Ishikawa (cell line): ENCODE data around the gene LRRC14B.

Experiments used
- CEBPB ChIP-seq: IDR thresholded peaks from 2 replicates; pipeline ENCODE4 v1.6.1; 2012
- CREB1 ChIP-seq: IDR thresholded peaks from 2 replicates; pipeline ENCODE4 v1.6.1; 2012; ENCODE audit warnings: low read depth
- EGR1 ChIP-seq: IDR thresholded peaks from 2 replicates; pipeline ENCODE4 v1.6.1; 2012
- EP300 ChIP-seq: IDR thresholded peaks from 2 replicates; pipeline ENCODE4 v1.6.1; 2012; ENCODE audit warnings: borderline replicate concordance
- FOXM1 ChIP-seq: IDR thresholded peaks from 2 replicates; pipeline ENCODE4 v1.6.1; 2012; ENCODE audit warnings: low read depth, borderline replicate concordance
- MAX ChIP-seq: IDR thresholded peaks from 2 replicates; pipeline ENCODE4 v1.6.1; 2012
- NFIC ChIP-seq: IDR thresholded peaks from 2 replicates; pipeline ENCODE4 v1.6.1; 2012
- RAD21 ChIP-seq: IDR thresholded peaks from 2 replicates; pipeline ENCODE4 v1.6.1; 2012; ENCODE audit warnings: low read depth
- TAF1 ChIP-seq: IDR thresholded peaks from 2 replicates; pipeline ENCODE4 v1.6.1; 2012; ENCODE audit warnings: low read depth, mild to moderate bottlenecking
- TCF12 ChIP-seq: IDR thresholded peaks from 2 replicates; pipeline ENCODE4 v1.6.1; 2012; ENCODE audit warnings: low read depth
- TEAD4 ChIP-seq: IDR thresholded peaks from 2 replicates; pipeline ENCODE4 v1.6.1; 2012
- USF1 ChIP-seq: IDR thresholded peaks from 2 replicates; pipeline ENCODE4 v1.6.1; 2012
- YY1 ChIP-seq: IDR thresholded peaks from 2 replicates; pipeline ENCODE4 v1.6.1; 2012; ENCODE audit warnings: low read depth
- ZBTB7A ChIP-seq: IDR thresholded peaks from 2 replicates; pipeline ENCODE4 v1.6.1; 2012; ENCODE audit warnings: low read depth
- TF ChIP-seq, protein P1 (sequence below): IDR thresholded peaks from 2 replicates; pipeline ENCODE4 v1.6.1; 2012; ENCODE audit warnings: low read depth, mild to moderate bottlenecking

LRRC14B gene

GRCh38 chr5:219991-220390 is 28.7 kb downstream of the LRRC14B start:
- TF ChIP-seq FOXM1, result no peak
- no peak for TF ChIP-seq TEAD4
- TF ChIP-seq ZBTB7A, result no peak
- no peak for TF ChIP-seq CEBPB
- TF ChIP-seq YY1, result no peak
- TF ChIP-seq, protein P1, sequence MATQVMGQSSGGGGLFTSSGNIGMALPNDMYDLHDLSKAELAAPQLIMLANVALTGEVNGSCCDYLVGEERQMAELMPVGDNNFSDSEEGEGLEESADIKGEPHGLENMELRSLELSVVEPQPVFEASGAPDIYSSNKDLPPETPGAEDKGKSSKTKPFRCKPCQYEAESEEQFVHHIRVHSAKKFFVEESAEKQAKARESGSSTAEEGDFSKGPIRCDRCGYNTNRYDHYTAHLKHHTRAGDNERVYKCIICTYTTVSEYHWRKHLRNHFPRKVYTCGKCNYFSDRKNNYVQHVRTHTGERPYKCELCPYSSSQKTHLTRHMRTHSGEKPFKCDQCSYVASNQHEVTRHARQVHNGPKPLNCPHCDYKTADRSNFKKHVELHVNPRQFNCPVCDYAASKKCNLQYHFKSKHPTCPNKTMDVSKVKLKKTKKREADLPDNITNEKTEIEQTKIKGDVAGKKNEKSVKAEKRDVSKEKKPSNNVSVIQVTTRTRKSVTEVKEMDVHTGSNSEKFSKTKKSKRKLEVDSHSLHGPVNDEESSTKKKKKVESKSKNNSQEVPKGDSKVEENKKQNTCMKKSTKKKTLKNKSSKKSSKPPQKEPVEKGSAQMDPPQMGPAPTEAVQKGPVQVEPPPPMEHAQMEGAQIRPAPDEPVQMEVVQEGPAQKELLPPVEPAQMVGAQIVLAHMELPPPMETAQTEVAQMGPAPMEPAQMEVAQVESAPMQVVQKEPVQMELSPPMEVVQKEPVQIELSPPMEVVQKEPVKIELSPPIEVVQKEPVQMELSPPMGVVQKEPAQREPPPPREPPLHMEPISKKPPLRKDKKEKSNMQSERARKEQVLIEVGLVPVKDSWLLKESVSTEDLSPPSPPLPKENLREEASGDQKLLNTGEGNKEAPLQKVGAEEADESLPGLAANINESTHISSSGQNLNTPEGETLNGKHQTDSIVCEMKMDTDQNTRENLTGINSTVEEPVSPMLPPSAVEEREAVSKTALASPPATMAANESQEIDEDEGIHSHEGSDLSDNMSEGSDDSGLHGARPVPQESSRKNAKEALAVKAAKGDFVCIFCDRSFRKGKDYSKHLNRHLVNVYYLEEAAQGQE, result no peak
- no peak for TF ChIP-seq NFIC
- no peak for TF ChIP-seq TAF1
- TF ChIP-seq MAX, result no peak
- TF ChIP-seq EP300, result no peak
- TF ChIP-seq TCF12, result no peak
- TF ChIP-seq EGR1, result no peak
- TF ChIP-seq USF1, result no peak
- no peak for TF ChIP-seq CREB1
- no peak for TF ChIP-seq RAD21

DNA sequence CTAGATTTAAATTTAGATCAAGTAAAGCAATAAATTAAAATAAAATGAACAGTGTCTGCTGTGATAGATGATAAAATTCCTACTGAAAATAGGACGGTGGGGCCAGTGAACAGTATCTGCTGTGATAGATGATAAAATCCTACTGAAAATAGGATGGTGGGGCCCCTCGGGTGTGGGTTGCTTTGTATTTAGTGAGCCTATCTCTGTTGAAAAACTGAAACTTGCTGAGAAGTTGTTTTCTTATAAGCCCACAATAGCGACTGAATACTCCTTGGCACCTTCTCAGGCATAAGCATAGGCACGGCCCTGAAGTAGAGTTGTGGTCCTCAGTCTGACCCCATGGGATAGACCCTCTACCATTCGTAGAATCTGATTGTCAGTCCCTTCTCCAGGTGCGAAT is 32.5 kb downstream of the LRRC14B start:
- TF ChIP-seq CREB1 (no peak), EGR1 (no peak), USF1 (no peak), TEAD4 (no peak), FOXM1 (no peak), EP300 (no peak), NFIC (no peak)

- TF ChIP-seq EGR1 (no peak), CREB1 (no peak), USF1 (no peak), RAD21 (no peak), MAX (no peak), YY1 (no peak), ZBTB7A (no peak), TEAD4 (no peak), EP300 (no peak), NFIC (no peak)
- TF ChIP-seq, protein P1, result no peak
Observed at GRCh38 chr5:225334-225733, 34.0 kb downstream of the LRRC14B start.

GRCh38 chr5:228886-229285 is 37.6 kb downstream of the LRRC14B start:
- no peak for TF ChIP-seq USF1
- no peak for TF ChIP-seq ZBTB7A
- no peak for TF ChIP-seq TCF12
- no peak for TF ChIP-seq TAF1
- TF ChIP-seq RAD21, result no peak

DNA sequence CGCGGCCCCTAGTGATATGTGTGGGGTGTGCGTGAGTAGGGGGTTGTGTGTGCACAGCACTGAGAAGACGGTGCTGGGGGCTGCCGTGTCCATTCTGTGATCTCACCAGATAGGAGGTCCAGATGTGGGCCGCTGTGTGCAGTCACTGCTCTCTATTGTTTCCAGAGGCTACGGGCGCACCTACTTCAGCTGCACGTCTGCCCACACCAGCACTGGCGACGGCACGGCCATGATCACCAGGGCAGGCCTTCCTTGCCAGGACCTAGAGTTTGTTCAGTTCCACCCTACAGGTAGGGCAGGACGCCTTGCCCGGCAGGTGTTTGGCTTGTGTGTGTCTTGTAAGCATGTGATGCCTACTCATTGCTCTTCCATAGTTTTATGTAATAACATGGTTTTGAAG is 39.4 kb downstream of the LRRC14B start:
- TF ChIP-seq USF1, result no peak
- TF ChIP-seq ZBTB7A, result no peak
- no peak for TF ChIP-seq TAF1
- no peak for TF ChIP-seq NFIC
- TF ChIP-seq CREB1, result no peak
